ENCODE measurements around the gene IKZF2. TPM values are rescaled to one million over a fixed set of nuclear protein-coding genes. Genes with fewer than 3 reads are reported as not detected.

Gene IKZF2
- polyA plus RNA-seq, 2 of the 4 experiments (the other 2 are of a cell fraction) = 0.17 to 0.44 TPM

- Histone ChIP-seq H3K4me3 (no peak overlapping the region), H3K9me3 (no peaks in the 10 kb centered on the region), H3K27ac (no peak overlapping the region), H3K4me2 (no peak overlapping the region), H3K4me1 (no peaks in the 10 kb centered on the region)
- no peak for DNase-seq (ENCODE audit: low read depth in 1 of 2, low spot score in 1 of 2)
- ChIA-PET CTCF (no interaction called here), POLR2A (no interaction called here)
- 5% methylated on average over 2 of the region's 2 CpGs for whole genome bisulfite sequencing (ENCODE audit: missing lambda C conversion rate)
- FAIRE-seq = no peak
- ATAC-seq = no peak
- TF ChIP-seq RFX5 (IDR thresholded peaks at IDR 0.05) = no peak
- no peak for TF ChIP-seq ZNF302 (CRISPR knock-in tag; IDR thresholded peaks at IDR 0.05)
- TF ChIP-seq, protein P1, sequence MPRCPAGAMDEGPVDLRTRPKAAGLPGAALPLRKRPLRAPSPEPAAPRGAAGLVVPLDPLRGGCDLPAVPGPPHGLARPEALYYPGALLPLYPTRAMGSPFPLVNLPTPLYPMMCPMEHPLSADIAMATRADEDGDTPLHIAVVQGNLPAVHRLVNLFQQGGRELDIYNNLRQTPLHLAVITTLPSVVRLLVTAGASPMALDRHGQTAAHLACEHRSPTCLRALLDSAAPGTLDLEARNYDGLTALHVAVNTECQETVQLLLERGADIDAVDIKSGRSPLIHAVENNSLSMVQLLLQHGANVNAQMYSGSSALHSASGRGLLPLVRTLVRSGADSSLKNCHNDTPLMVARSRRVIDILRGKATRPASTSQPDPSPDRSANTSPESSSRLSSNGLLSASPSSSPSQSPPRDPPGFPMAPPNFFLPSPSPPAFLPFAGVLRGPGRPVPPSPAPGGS (IDR thresholded peaks at IDR 0.05) = no peak
- TF ChIP-seq RAD21 (conservative IDR thresholded peaks at IDR 0.05 in 1 of 2, IDR thresholded peaks at IDR 0.05 in 1 of 2) = no peak
- TF ChIP-seq HOXA7 (CRISPR knock-in tag; IDR thresholded peaks at IDR 0.05) = no peak
- TF ChIP-seq PHF8 (IDR thresholded peaks at IDR 0.05; ENCODE audit: borderline replicate concordance, low read depth) = no peak
- TF ChIP-seq SMC3 (IDR thresholded peaks at IDR 0.05) = no peak
- TF ChIP-seq MYC (IDR thresholded peaks at IDR 0.05; ENCODE audit: borderline replicate concordance, low read length) = no peak
- TF ChIP-seq TFCP2L1 (CRISPR knock-in tag; IDR thresholded peaks at IDR 0.05) = no peak
- no peak for TF ChIP-seq HES2 (IDR thresholded peaks at IDR 0.05)
- TF ChIP-seq CBX2 (IDR thresholded peaks at IDR 0.05; ENCODE audit: borderline replicate concordance, low read depth) = no peak
- TF ChIP-seq EHMT2 (IDR thresholded peaks at IDR 0.05; ENCODE audit: low read depth) = no peak
Observed at GRCh38 chr2:212979046-212979612, 172.3 kb downstream of the IKZF2 start.

- POLR2A ChIA-PET = no interaction called here
- CTCF ChIA-PET = interaction anchor here (0.6 kb wide), 1 partner anchor 109 kb away, joined by 3 read pairs; no protein-coding TSS in a partner anchor
Observed at GRCh38 chr2:212977152-212977551, 174.3 kb downstream of the IKZF2 start.

More at GRCh38 chr2:212977152-212977551, 174.3 kb downstream of the IKZF2 start:
- H3K9me3 ChIP-seq = no peaks in the 10 kb centered on the region
- 27% methylated on average over 2 of the region's 2 CpGs for WGBS (ENCODE audit: missing lambda C conversion rate)
- DNase-seq (ENCODE audit: low read depth in 1 of 2, low spot score in 1 of 2) (no peak), ATAC-seq (no peak), FAIRE-seq (no peak)
- TF ChIP-seq REST (IDR thresholded peaks at IDR 0.05) (no peak), EHF (CRISPR knock-in tag; IDR thresholded peaks at IDR 0.05) (no peak), TFCP2L1 (CRISPR knock-in tag; IDR thresholded peaks at IDR 0.05) (no peak), NR3C1 (IDR thresholded peaks at IDR 0.05) (no peak), POLR2A (IDR thresholded peaks at IDR 0.05; ENCODE audit: low read length) (no peak), PBX3 (IDR thresholded peaks at IDR 0.05) (no peak), NFE2L2 (conservative IDR thresholded peaks at IDR 0.05; ENCODE audit: low read length) (no peak), EP300 (IDR thresholded peaks at IDR 0.05) (no peak), SREBF2 (IDR thresholded peaks at IDR 0.05) (no peak), SMC3 (IDR thresholded peaks at IDR 0.05) (no peak), FOSB (CRISPR knock-in tag; IDR thresholded peaks at IDR 0.05) (no peak), RAD21 (conservative IDR thresholded peaks at IDR 0.05 in 1 of 2, IDR thresholded peaks at IDR 0.05 in 1 of 2) (no peak), HES2 (IDR thresholded peaks at IDR 0.05) (no peak), ZSCAN20 (CRISPR knock-in tag; IDR thresholded peaks at IDR 0.05) (no peak), ZFP36 (IDR thresholded peaks at IDR 0.05; ENCODE audit: borderline replicate concordance, partially characterized antibody) (no peak), ZC3H11A (IDR thresholded peaks at IDR 0.05) (no peak), HDAC2 (IDR thresholded peaks at IDR 0.05) (no peak)
- TF ChIP-seq, protein P1 (IDR thresholded peaks at IDR 0.05) = no peak
- TF ChIP-seq, protein P2, sequence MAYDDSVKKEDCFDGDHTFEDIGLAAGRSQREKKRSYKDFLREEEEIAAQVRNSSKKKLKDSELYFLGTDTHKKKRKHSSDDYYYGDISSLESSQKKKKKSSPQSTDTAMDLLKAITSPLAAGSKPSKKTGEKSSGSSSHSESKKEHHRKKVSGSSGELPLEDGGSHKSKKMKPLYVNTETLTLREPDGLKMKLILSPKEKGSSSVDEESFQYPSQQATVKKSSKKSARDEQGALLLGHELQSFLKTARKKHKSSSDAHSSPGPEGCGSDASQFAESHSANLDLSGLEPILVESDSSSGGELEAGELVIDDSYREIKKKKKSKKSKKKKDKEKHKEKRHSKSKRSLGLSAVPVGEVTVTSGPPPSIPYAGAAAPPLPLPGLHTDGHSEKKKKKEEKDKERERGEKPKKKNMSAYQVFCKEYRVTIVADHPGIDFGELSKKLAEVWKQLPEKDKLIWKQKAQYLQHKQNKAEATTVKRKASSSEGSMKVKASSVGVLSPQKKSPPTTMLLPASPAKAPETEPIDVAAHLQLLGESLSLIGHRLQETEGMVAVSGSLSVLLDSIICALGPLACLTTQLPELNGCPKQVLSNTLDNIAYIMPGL (CRISPR knock-in tag; IDR thresholded peaks at IDR 0.05; ENCODE audit: borderline replicate concordance) = no peak
- TF ChIP-seq, protein P3, sequence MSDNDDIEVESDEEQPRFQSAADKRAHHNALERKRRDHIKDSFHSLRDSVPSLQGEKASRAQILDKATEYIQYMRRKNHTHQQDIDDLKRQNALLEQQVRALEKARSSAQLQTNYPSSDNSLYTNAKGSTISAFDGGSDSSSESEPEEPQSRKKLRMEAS (IDR thresholded peaks at IDR 0.05) = no peak
- H3K4me2 ChIP-seq = no peak overlapping the region
- no peak overlapping the region for H3K4me3 ChIP-seq
- no peak overlapping the region for H3K27ac ChIP-seq
- H3K4me1 ChIP-seq = no peaks in the 10 kb centered on the region
